SH-SY5Y (cell line): ENCODE data around the gene ARFGAP3.

Experiments
- GATA2 ChIP-seq: IDR thresholded peaks from 2 replicates; pipeline ENCODE4 v1.6.1; 2011; ENCODE audit warnings: mild to moderate bottlenecking, low read depth, low read length
- GATA3 ChIP-seq: IDR thresholded peaks from 2 replicates; pipeline ENCODE4 v1.6.1; 2011; ENCODE audit warnings: low read depth, mild to moderate bottlenecking, low read length, moderate library complexity

Gene ARFGAP3

DNA sequence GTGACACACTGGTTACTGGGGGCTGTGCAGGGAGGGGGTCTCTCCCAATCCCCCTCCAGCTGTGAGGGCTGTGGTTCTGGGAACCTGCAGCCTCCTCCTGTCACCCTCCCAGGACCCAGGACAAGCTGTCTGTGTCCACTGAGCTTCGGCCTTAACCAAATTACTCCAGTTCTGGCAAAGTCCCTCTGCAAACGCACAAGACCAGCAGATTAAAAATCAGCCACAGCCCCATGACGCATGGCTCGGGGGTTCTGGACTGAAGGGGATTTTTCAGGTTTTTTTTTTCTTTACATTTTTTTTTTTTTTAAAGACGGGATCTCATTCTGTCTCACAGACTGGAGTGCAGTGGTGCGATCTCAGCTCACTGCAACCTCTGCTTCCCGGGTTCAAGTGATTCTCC lies 104.2 kb downstream of the ARFGAP3 start:
- TF ChIP-seq GATA2 (no peak), GATA3 (no peak)

DNA sequence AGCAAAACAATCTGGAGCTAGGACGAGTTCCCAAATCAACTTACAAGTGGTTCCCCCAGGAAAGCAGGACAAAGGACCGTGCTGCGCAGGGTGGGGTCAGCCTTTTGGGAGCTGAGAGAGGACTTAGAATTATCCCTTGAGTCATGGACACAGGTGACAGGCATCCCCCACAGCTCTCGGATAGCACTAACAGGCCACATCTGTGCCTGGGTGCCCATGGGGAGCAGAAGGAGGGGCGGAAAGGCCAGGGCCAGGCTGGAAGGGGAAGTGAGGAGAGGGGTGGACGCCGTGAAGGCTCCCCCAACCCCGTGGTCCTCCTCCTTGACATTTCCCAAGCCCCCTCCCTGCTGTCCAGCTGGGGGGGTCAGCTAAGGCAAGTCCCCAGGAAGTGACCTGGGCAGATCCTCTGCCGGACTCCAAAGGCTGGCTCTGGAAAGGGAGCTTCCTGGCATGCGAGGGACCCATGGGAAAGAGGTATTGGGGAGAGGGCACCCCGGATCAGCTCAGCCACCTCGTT lies 104.8 kb downstream of the ARFGAP3 start:
- TF ChIP-seq GATA2 (no peak), GATA3 (no peak)

DNA sequence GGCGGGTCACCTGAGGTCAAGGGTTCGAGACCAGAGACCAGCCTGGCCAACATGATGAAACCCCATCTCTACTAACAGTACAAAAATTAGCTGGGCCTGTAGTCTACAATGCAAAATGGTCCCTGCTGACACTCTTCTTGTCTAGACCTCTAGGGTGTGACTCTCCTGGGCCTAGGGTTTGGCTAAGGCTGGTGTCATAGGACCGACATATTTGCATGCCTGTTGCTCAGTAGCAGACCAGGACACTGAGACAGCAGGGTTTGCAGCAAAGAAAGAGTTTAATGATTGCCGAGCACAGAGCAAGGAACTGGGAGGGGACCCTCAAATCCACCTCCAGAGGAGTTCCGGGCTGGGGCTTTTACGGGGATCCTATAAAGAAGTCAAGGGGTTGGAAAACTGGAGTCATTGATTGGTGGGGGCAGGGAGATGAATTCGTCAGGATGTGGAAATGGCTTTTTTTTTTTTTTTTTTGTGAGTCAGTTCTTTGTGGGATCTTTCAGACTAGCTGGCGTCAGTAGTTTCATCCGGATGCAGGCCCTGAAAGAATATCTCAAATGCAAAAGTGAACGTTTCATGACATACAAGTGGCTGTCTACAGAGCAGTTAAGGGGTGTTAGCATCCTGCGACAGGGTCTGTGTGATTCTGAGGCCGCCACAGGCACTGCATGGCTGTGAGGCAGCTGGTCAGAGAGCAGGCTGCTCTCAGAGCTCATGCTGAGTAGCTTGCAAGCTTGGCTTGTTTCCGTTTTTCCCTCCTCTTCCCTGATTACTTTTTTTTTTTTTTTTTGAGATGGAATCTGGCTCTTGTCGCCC lies 109.2 kb downstream of the ARFGAP3 start:
- TF ChIP-seq GATA2 (no peak), GATA3 (no peak)
